HG02798 (cell line): Measurements from ENCODE around the gene AP1G2.
"Not testable (repeated sequence)": the region's sequence is repeated elsewhere in the genome, so short reads cannot be mapped to it uniquely, and the experiment has no call there.

Experiments used
- ATAC-seq: cut with Tn5 transposase; IDR thresholded peaks from one replicate; pipeline ENCODE4 v1.9.1; 2021; ENCODE audit warnings: mild to moderate bottlenecking; ENCODE audit not compliant: unreplicated experiment, poor library complexity

AP1G2 gene

GRCh38 chr14:23542261-23542660, 25.3 kb downstream of the AP1G2 start:
- ATAC-seq, result no peak

- no peak for ATAC-seq
Observed at GRCh38 chr14:23540141-23540469, 27.5 kb downstream of the AP1G2 start.

DNA sequence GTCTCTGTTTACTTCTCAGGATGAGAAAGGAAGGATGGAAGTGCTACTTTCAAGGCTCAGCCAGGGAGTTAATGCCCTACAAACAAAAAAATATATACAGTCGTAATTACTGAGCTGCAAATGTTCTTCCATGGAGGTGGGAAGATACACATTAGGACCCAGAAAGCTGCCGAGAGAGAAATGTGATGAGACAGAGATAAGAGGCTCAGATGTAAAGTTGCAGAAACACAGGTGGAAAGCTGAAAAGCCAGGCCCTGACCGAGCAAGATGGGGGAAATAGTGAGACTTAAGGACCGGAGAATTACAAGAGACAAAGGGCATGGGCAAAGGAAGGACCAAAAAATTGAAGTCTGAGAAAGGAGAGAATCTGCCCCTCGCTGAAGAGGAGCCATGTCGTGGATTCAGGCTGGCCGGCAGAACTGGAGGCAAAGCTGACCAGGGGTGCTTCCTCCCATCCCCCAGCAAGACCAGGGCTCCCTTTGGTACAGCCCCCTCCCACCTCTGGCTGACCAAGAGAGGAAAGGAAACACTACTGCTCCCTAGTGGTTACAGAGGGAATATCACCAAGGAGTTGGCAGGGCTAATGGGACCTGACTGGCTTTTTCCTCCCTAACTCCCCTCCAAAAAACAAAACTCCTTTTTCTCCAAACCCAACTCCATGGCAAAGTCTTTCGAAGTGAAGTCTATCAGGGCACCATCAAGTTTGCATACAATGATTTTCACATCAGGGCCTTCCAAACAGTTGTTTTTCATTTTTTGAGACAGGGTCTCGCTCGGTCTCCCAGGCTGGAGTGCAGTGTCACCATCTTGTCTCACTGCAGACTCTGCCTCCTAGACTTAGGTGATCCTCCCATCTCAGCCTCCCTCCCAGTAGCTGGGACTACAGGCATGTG, 28.1 kb downstream of the AP1G2 start:
- ATAC-seq, result peak; percentile 63

DNA sequence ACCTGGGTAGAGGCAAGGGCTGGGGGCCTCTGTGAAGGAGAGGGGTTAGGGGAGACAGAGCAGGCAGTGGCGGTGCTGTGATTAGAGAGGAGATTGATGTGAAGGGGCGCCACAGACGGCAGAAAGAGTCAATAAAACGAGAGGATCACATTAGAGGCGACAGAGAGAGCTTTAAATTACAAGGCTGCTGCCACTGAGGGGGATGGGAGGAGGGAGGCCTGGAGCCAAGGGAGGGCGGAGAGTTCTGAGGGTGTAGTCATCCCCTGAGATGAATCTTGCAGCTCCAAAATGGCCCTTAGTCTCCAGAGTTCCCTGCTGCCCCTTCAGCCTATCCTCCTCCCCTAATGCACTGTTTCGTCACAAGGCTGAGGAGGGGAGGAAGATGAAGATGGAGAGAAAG, 28.8 kb downstream of the AP1G2 start:
- ATAC-seq, result no peak

DNA sequence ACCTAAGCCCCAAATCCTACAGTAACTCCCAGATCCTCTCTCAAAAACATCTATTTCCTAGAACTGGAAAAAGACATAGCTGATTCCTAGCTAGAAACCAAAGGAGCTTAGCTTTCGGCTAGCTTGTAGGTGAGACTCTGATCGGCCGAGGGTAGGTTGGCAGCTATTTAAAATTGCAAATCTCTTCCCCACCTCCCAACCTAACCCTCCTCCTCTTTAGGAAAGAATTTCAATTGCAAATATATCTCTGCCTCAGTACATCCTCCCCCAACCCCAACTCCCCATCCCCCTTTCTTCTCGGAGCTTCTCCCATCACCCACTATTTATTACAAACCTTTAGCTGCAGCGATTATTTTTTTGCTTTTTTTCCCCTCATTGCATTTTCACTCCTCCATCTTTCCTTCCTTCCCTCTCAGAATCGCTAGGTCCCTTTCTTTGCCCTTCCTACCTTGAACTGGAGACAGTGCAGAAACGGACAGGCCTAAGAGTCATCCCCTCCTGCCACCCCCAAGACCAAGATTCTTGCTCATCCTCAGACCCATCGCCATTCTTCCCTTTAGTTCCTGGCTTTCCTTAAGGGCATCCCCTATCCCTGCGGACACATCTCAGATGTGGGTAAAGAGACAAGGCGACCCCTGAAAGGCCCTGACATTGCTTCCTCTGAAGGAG, 29.4 kb downstream of the AP1G2 start:
- ATAC-seq, result no peak

DNA sequence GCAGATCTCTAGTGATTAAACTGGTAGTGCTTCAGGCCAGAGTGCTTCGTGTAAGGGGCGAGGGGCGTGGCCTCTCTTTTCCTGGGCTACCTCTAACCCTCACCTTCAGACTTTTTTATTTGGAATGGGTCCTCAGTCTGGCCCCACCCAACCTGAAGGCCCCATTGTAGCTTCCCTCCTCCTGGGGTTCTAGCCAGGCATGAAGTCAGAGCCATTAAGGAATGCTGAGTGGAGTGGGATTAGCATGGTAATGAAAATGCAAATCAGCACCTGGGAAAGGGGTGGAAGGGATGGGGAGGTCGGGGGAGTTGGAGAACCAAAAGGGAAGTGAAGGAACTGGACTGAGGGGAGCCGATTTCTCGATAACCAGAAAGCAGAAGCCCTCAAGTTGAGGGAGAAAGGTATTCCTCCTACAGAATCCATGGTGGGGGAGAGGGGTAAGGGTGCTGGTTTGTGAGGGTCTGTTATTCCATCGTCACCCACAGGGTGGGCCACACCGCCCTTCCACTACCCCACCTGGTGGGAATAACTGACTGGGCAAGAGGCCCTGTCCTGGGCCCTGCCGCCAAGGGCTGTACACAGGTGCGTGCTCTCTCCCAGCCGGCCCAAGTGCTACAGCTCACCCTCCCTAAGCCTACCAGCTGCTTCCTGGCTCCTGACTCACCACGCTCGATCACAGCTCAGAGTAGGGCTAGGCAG, 30.1 kb downstream of the AP1G2 start:
- no peak for ATAC-seq

- not testable (repeated sequence) for ATAC-seq
Observed at GRCh38 chr14:23536906-23537305, 30.7 kb downstream of the AP1G2 start.

GRCh38 chr14:23536494-23536893, 31.1 kb downstream of the AP1G2 start:
- no peak for ATAC-seq

GRCh38 chr14:23535943-23536342, 31.6 kb downstream of the AP1G2 start:
- no peak for ATAC-seq

- ATAC-seq, result no peak
Observed at GRCh38 chr14:23533652-23534435, 33.7 kb downstream of the AP1G2 start.

DNA sequence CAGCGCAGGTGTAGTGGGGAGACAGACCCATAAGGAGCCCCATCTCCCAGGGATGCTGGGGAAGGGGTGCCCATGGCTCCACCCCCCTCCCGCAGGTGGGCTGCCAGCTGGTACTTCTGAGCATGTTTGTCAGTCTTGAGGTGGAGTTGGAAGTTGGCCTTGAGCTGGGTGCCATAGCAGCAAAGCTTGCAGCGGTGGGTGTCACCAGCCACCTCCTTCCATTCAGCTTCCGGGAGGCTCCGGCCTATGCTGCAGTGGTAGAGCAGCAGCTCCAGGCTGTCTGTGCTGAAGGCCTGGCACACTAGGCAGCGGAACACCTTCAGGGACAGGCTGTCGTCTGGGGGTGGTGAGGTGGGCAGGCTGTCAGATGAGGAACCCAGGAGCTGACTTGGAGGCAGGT, 34.9 kb downstream of the AP1G2 start:
- ATAC-seq, result no peak

DNA sequence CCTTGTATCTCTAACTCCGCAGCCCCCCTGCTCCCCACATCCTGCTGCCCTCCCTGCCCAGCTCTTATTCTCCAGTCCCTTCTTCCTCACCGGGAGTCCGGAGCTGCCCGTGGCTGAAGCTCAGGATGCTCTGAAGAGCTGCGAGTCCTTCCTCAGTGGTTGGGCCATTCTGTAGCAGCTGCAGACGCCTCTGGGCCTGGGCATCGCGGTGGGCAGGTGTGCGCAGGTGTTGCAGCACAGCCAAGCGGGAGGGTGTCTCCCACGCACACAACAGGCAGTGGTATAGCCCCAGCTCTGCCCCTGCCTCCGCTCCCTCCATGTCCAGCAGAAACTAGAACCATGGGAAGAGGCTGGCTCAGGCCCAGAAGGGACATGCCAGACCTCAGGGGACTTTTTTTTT, 36.2 kb downstream of the AP1G2 start:
- ATAC-seq, result no peak

DNA sequence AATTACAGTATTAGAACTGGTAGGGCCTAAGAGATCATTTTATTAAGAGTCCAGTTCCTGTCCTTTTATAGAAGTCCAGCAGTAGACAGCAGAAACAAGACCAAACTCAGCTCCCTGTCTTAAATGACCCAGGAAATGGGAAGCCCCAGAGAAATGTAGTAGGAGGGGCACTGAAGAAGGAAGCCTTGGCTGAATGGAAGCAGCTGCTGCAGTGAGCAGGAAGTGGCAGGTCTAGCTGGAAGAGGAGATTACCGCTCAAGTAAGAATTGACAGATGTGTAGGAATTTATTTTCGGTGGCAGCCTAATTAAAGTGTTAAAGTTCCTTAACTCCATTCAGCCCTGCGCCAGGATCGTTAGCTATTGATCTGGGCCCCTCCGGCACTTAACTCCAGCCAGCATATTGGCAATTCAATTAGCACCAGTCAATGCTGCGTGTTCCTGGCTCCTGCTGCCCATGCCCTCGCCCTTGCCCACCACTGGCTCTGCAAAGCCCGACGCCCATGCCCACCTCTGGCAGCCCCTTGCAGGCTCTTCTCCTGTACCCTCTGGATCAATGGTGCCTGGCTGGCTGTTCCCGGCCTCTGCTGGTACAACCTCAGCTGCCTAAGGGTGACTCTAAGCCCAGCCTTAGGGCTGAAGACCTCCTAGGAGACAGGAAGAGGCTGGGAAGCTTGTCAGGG, 37.1 kb downstream of the AP1G2 start:
- no peak for ATAC-seq

DNA sequence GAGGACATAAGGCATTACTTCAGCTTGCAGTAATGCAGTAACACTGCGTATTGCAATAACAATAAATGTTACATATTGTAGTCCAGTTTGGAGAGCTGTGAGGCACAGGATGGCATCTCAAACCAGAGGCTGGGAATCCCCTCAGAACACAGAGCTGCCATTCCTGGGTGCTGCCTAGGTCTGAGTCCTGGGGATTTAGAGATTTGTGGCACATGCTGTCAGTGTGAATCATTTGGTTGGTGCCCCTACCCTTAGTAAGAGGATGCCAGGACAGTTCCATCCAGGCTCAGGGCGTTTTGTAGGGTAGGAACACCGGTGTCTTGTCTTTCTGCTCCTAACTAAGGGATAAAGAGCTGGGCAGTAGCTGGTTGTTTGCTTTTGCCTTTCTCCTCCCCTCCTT, 38.6 kb downstream of the AP1G2 start:
- no peak for ATAC-seq

GRCh38 chr14:23528555-23528954, 39.0 kb downstream of the AP1G2 start:
- no peak for ATAC-seq

- ATAC-seq, result no peak
Observed at GRCh38 chr14:23525611-23526010, 42.0 kb downstream of the AP1G2 start.

DNA sequence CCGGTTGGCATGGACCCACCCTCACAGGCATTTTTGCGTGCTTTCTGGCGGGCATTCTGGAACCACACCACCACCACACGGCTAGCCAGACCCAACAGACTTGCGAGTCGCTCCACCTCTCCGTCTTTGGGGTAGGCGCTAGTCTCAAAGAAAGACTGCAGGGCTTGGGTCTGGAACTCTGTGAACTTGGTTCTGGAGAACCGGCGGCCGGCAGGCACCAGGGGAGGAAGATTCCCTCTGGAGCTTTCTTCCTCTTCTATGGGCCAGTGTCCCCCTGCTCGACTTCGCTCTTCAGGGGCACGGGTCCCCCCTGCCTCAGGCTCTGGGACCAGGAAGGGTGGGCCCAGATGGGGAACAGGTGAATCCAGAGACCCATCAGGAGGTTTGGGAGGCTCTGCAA, 42.6 kb downstream of the AP1G2 start:
- ATAC-seq, result no peak

DNA sequence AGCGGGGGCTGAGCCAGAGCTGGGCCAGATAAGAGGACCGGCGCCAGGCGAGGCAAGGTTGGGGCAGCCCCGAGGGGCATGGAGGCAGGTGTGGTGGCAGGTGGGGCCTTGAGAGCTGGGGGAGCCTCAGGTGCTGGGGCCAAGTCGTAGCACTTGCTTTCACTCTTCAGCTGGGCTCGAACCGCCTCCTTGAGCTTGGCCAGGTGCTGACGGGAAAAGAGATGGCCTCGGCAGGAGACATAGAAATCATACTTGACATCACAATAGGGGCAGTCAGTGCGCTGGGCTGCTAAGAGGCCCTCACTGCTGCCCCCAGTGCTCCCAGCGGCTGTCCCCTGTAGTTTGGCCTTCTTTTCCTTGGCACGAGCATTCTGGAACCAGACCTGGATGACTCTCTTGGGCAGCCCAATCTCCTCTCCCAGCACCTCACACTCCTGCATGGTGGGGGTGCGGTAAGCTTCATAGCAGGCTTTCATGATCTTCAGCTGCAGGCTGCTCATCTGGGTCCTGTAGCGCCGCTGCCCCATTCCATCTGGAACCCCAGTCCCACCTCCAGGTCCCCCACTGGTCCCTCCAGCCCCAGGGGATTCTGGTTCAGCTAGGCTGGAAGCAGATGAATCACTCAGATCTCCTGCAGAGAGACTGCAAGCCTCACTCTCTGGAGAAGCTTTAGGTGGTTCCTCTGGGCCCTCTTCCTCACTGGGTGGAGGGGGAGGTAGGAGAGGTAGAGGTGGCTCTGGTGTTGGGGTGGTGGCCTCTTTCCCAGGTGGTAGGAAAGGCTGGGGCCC, 44.2 kb downstream of the AP1G2 start:
- no peak for ATAC-seq

DNA sequence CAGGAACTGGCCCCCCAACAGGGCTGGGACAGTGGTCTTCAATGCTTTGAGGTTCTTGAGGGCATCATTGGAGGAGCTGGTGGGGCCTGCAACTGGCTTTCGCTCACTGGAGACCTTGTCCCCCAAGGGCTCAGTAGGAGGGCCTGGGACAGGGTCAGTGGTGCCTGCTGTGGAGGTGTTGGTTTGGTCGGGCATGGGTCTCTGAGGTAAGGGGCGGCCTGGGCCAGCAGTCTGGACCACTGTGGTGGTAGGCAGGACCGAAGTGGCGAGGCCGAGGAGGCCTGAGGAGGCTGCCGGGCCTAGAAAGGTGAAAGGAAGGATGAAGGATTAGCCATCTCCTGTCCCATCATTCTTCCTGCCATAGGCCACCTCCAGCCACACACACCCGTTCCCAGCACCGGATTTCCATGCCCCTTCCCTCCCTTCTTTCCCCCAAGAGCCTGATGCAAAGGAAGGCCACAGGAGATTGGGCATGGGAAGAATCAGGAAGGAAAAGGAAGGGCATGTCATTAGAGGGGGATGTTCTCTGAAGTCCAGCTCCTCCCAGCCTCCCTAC, 44.9 kb downstream of the AP1G2 start:
- ATAC-seq, result no peak
